Activated B cell treated with CpG ODN at 0.5 μM for 24 hours (primary cell): Measurements from ENCODE around the gene DNHD1. TPM values are rescaled to one million over a fixed set of nuclear protein-coding genes. Genes with fewer than 3 reads are reported as not detected.
A peak's percentile ranks its signal among the peaks of the same experiment; 100 is the strongest.

ENCODE experiments used
- ATAC-seq: fragments of 200-7000 bp; cut with Tn5 transposase; one replicate; pipeline ENCODE4 v1.10.0; 2021; ENCODE audit warnings: low read depth, mild to moderate bottlenecking, moderate library complexity
- CTCF ChIA-PET: fragments of 350-600 bp; sonication (Branson Sonifier 250); formaldehyde crosslinking; loops from one replicate; lab custom pipeline; 2021; ENCODE audit warnings: antibody characterized with exemption; lab: Charles Lee
- POLR2A ChIA-PET: fragments of 350-600 bp; sonication (Branson Sonifier 250); formaldehyde crosslinking; loops from one replicate; lab custom pipeline; 2021; ENCODE audit warnings: antibody characterized with exemption; lab: Charles Lee
- DNase-seq: peaks from one replicate; pipeline ENCODE4 v3.0.0; 2022
- H3K27ac Mint-ChIP-seq: one replicate; pipeline ENCODE4 v1.8.0; 2020; ENCODE audit warnings: mixed read lengths
- H3K27me3 Mint-ChIP-seq: one replicate; pipeline ENCODE4 v1.8.0; 2021; ENCODE audit warnings: mixed read lengths
- H3K36me3 Mint-ChIP-seq: one replicate; pipeline ENCODE4 v1.8.0; 2021; ENCODE audit warnings: low read depth, mixed read lengths
- H3K4me1 Mint-ChIP-seq: one replicate; pipeline ENCODE4 v1.8.0; 2021; ENCODE audit warnings: mixed read lengths
- H3K4me3 Mint-ChIP-seq: one replicate; pipeline ENCODE4 v1.8.0; 2020; ENCODE audit warnings: mild to moderate bottlenecking, mixed read lengths
- H3K9me3 Mint-ChIP-seq: one replicate; pipeline ENCODE4 v1.8.0; 2020; ENCODE audit warnings: mixed read lengths
- intact Hi-C: fragments of 100-400 bp; cut with micrococcal nuclease; formaldehyde crosslinking; loops from one replicate; pipeline ENCODE4 v1.15.1; 2024
- total RNA-seq: library from RNA; stranded (reverse); gene quantifications from 2 replicates; pipeline ENCODE4 v1.2.3, GENCODE V29; 2022
- TF ChIP-seq, protein P1 (sequence below): fragments of 200-600 bp; IDR thresholded peaks from one replicate; pipeline ENCODE4 v1.8.0; 2022; ENCODE audit warnings: antibody characterized with exemption, mild to moderate bottlenecking

DNHD1 gene
- total RNA-seq, 1 donor from 2014 or later: 42.6 TPM

- no peak for ATAC-seq
Measured at GRCh38 chr11:6468712-6469495, 28.2 kb upstream of the DNHD1 start.

GRCh38 chr11:6469599-6469998, 27.5 kb upstream of the DNHD1 start:
- H3K4me1 Mint-ChIP-seq: peaks cover 17% of the 10 kb centered on the region
- intact Hi-C loops: loop anchor here (10.0 kb wide), 1 partner anchor 1025 kb away; no protein-coding TSS in a partner anchor
- CTCF ChIA-PET: no interaction called here
- H3K9me3 Mint-ChIP-seq: no peaks in the 10 kb centered on the region
- DNase-seq (no peak), ATAC-seq (no peak)
- no peak overlapping the region for H3K27ac Mint-ChIP-seq
- H3K4me3 Mint-ChIP-seq: no peak overlapping the region
- H3K27me3 Mint-ChIP-seq: no peaks in the 10 kb centered on the region
- TF ChIP-seq, protein P1, sequence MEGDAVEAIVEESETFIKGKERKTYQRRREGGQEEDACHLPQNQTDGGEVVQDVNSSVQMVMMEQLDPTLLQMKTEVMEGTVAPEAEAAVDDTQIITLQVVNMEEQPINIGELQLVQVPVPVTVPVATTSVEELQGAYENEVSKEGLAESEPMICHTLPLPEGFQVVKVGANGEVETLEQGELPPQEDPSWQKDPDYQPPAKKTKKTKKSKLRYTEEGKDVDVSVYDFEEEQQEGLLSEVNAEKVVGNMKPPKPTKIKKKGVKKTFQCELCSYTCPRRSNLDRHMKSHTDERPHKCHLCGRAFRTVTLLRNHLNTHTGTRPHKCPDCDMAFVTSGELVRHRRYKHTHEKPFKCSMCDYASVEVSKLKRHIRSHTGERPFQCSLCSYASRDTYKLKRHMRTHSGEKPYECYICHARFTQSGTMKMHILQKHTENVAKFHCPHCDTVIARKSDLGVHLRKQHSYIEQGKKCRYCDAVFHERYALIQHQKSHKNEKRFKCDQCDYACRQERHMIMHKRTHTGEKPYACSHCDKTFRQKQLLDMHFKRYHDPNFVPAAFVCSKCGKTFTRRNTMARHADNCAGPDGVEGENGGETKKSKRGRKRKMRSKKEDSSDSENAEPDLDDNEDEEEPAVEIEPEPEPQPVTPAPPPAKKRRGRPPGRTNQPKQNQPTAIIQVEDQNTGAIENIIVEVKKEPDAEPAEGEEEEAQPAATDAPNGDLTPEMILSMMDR: no peak
- POLR2A ChIA-PET: interaction anchor here (1.5 kb wide), 1 partner anchor 12 kb away, joined by 4 read pairs; the partner anchor contains the start of genes ARFIP2 and TIMM10B
- H3K36me3 Mint-ChIP-seq: no peaks in the 10 kb centered on the region

More at GRCh38 chr11:6468712-6469495, 28.2 kb upstream of the DNHD1 start:
- Mint-ChIP-seq H3K9me3 (no peaks in the 10 kb centered on the region), H3K4me3 (no peak overlapping the region), H3K27me3 (no peaks in the 10 kb centered on the region), H3K36me3 (peaks cover 4% of the 10 kb centered on the region), H3K27ac (no peak overlapping the region), H3K4me1 (peaks cover 12% of the 10 kb centered on the region)
- intact Hi-C loops: loop anchor here (10.0 kb wide), 1 partner anchor 1026 kb away; no protein-coding TSS in a partner anchor
- CTCF ChIA-PET: interaction anchor here (1.2 to 1.3 kb wide), 2 partner anchors 25 to 90 kb away, joined by 4 read pairs; no protein-coding TSS in a partner anchor
- TF ChIP-seq, protein P1: no peak
- DNase-seq: no peak
- POLR2A ChIA-PET: interaction anchor here (1.5 kb wide), 1 partner anchor 12 kb away, joined by 4 read pairs; the partner anchor contains the start of genes ARFIP2 and TIMM10B

GRCh38 chr11:6472934-6473333, 24.1 kb upstream of the DNHD1 start:
- Mint-ChIP-seq H3K4me1 (peaks cover 17% of the 10 kb centered on the region), H3K27ac (no peak overlapping the region), H3K4me3 (peak overlapping the region; percentile 66), H3K36me3 (peaks cover 11% of the 10 kb centered on the region), H3K27me3 (no peaks in the 10 kb centered on the region), H3K9me3 (no peaks in the 10 kb centered on the region)
- intact Hi-C loops: loop anchor here (2.0 to 10.0 kb wide), 3 partner anchors 238 to 1039 kb away; partner anchors contain the start of genes FHIP1B, PPFIBP2 and TRIM34
- TF ChIP-seq, protein P1: no peak
- ChIA-PET CTCF (no interaction called here), POLR2A (interaction anchor here (1.7 to 2.1 kb wide), 2 partner anchors 9 to 83 kb away, joined by 7 to 10 read pairs; partner anchors contain the start of genes ARFIP2, SMPD1 and TIMM10B)
- DNase-seq (no peak), ATAC-seq (no peak)

DNA sequence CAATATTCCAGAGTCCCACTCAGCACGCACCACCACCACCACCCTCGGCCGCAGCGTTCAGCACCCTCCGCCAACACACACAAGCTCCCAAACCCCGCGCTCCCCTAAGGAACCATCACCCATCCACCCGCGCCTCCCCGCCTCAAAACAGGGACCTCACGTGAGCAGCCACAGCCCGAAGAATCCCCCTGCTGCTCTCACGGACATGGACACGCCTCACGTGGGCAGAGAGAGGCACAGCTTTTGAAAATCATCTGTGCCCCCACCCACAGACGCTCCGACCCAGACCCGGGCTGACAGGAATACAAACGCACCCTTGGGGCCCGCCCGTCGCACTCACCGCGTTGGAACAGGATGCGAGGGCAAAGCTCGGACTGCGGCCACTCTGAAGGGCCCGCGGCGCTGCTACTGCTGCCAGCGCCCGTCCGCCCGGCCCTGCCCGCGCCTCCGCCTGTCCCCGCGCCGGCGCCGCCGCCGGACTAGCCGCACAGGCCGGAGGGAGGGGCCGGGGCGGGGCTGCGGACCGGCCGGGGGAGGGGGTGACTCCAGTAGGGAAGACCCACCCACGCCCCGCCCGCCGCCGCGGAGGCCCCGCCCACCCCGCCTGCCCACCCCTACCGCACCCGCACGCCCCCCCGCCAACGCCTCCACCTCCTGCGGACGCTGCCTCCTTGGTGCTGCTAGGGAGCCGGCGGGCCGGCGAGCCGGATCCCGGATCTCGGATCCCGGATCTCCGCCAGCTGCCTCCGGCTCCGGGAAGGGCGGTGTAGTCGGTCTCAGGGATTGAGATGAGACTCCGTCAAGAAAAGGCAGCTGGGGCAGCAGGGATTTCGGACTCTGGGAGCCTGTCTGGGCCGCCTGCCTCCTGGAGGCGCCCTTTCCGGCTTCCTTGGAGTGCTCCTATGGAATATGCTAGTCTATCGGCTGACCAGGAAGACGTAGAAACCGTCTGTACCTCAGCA, 23.3 kb upstream of the DNHD1 start, which contains the start of gene TRIM3:
TSS of gene TRIM3 (minus strand) at position 491 of the 962 bp plus-strand sequence. CDS start 8,246 bp downstream, outside the sequence.
- peak within 1 kb of the TSS; percentile 82 for H3K27ac Mint-ChIP-seq
- CTCF ChIA-PET: interaction anchor here (1.2 kb wide), 2 partner anchors 30 to 94 kb away, joined by 3 to 5 read pairs; no protein-coding TSS in a partner anchor
- TF ChIP-seq, protein P1: no peak
- POLR2A ChIA-PET: interaction anchor here (0.7 to 2.1 kb wide), 5 partner anchors 8 to 138 kb away, joined by 3 to 10 read pairs (median 4); partner anchors contain the start of genes APBB1, ARFIP2, SMPD1 and TAF10
- no peaks in the 10 kb centered on the region for H3K9me3 Mint-ChIP-seq
- intact Hi-C loops: loop anchor here (1.0 to 10.0 kb wide), 4 partner anchors 83 to 1039 kb away; partner anchors contain the start of genes FHIP1B, PPFIBP2, SMPD1 and TRIM34
- DNase-seq (peak; percentile 75), ATAC-seq (peak; percentile 91)
- peak within 1 kb of the TSS; percentile 86 for H3K4me3 Mint-ChIP-seq
- peaks cover 18% of the 10 kb centered on the region for H3K36me3 Mint-ChIP-seq
- H3K4me1 Mint-ChIP-seq: peaks cover 17% of the 10 kb centered on the region
- no peaks in the 10 kb centered on the region for H3K27me3 Mint-ChIP-seq
